Type B pancreatic cell (in vitro differentiated cells): ENCODE data around the gene LPAR5. TPM values are rescaled to one million over a fixed set of nuclear protein-coding genes. Genes with fewer than 3 reads are reported as not detected.

Experiments used
- DNase-seq: peaks from one replicate; pipeline ENCODE4 v3.0.0; 2021; ENCODE audit warnings: mixed read lengths; ENCODE audit not compliant: unreplicated experiment; ENCODE audit errors: extremely low spot score
- H3K27ac Mint-ChIP-seq: 2 replicates; pipeline ENCODE4 v1.8.0; 2021; ENCODE audit warnings: mild to moderate bottlenecking, mixed read lengths
- H3K27me3 Mint-ChIP-seq: 2 replicates; pipeline ENCODE4 v1.8.0; 2021; ENCODE audit warnings: mixed read lengths
- H3K36me3 Mint-ChIP-seq: 2 replicates; pipeline ENCODE4 v1.8.0; 2021; ENCODE audit warnings: mixed read lengths
- H3K4me1 Mint-ChIP-seq: one replicate; pipeline ENCODE4 v1.8.0; 2021; ENCODE audit warnings: mixed read lengths; ENCODE audit not compliant: unreplicated experiment
- H3K4me3 Mint-ChIP-seq: 2 replicates; pipeline ENCODE4 v1.8.0; 2021; ENCODE audit warnings: mild to moderate bottlenecking, mixed read lengths
- H3K9me3 Mint-ChIP-seq: 2 replicates; pipeline ENCODE4 v1.8.0; 2021; ENCODE audit warnings: mixed read lengths
- long read RNA-seq: library from polyadenylated mRNA; unstranded; transcript quantifications from one replicate; pipeline ENCODE4 v2.0.0, GENCODE V29; 2020
- total RNA-seq: library from RNA; stranded (reverse); gene quantifications from 2 replicates; pipeline ENCODE4 v1.2.1, GENCODE V29; 2021; ENCODE audit warnings: low replicate concordance
- TF ChIP-seq, protein P1 (sequence below): fragments of 200-600 bp; sonication (generic); conservative IDR thresholded peaks from 2 replicates; pipeline ENCODE4 v1.5.0; 2021; ENCODE audit warnings: antibody characterized with exemption, mild to moderate bottlenecking

Gene LPAR5
- 2.7 and 19.9 TPM in 2 replicates for total RNA-seq
- long read RNA-seq, partial matches to known transcripts: 1 of 13 reads
- long read RNA-seq, other reads (novel, unspliced or antisense): 7 of 13 reads

DNA sequence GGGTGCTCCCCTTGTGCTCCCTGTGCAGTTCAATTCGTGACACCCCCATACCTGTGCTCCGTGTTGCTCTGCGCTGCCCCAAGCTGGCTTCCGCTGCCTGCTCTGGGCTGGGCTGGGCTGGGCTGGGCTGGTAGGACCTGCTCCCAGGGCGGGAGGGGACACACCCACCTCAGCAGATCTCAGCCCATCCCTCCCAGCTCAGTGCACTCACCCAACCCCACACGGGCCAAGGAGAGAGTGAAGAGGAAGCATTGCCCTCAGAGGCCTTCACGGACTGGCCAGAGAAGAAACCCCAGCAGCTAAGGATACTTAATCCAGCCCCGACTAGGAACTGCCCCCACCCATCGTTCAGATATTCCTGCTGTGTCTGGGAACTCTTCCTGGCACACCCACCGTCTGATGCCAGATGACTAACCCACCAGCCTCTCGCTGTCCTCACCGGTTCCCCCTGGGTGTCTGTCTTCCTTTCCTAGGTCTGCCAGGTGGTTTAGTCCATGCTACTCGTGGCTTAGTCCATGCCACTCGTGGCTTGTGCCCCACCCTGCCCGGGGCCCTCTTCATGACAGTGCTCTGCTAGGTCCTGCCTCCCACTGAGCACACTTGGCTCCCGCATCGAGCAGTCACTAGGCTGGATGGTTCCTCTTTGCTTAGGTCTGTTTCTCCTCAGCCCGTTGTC lies at the start of gene LPAR5:
TSS of gene LPAR5 (minus strand) at position 104 of the 676 bp plus-strand sequence. CDS start 14,711 bp downstream, outside the sequence.
- no peaks in the 10 kb centered on the region for H3K36me3 Mint-ChIP-seq
- H3K9me3 Mint-ChIP-seq: no peaks in the 10 kb centered on the region
- H3K4me3 Mint-ChIP-seq: peak within 1 kb of the TSS; percentile 86
- TF ChIP-seq, protein P1, sequence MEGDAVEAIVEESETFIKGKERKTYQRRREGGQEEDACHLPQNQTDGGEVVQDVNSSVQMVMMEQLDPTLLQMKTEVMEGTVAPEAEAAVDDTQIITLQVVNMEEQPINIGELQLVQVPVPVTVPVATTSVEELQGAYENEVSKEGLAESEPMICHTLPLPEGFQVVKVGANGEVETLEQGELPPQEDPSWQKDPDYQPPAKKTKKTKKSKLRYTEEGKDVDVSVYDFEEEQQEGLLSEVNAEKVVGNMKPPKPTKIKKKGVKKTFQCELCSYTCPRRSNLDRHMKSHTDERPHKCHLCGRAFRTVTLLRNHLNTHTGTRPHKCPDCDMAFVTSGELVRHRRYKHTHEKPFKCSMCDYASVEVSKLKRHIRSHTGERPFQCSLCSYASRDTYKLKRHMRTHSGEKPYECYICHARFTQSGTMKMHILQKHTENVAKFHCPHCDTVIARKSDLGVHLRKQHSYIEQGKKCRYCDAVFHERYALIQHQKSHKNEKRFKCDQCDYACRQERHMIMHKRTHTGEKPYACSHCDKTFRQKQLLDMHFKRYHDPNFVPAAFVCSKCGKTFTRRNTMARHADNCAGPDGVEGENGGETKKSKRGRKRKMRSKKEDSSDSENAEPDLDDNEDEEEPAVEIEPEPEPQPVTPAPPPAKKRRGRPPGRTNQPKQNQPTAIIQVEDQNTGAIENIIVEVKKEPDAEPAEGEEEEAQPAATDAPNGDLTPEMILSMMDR: no peak
- DNase-seq: no peak
- peak within 1 kb of the TSS; percentile 93 for H3K27ac Mint-ChIP-seq
- H3K27me3 Mint-ChIP-seq: peaks cover 16% of the 10 kb centered on the region
- peaks cover 15% of the 10 kb centered on the region for H3K4me1 Mint-ChIP-seq

DNA sequence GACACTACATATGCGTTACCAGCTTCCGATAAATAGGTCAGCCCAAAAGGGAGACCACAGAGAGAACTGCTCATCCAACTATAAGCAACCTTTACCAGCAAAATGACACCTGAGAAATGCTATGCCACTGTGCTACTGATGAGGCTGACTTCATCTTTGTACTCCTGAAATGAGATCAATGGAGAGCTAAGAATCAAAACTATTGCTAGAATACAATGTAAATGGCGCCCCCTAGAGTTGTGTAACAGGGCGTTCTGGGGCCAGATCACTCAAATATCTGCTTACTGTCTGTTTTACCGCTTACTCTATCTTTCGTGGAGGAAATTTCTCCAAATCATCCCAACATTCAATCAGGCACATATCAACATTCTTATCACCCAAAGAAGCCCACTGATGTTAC lies 48.9 kb upstream of the LPAR5 start:
- DNase-seq: no peak
- no peaks in the 10 kb centered on the region for H3K27me3 Mint-ChIP-seq
- H3K4me3 Mint-ChIP-seq: no peak overlapping the region
- TF ChIP-seq, protein P1: peak; percentile 77
- no peaks in the 10 kb centered on the region for H3K9me3 Mint-ChIP-seq
- peaks cover 16% of the 10 kb centered on the region for H3K4me1 Mint-ChIP-seq
- H3K27ac Mint-ChIP-seq: no peak overlapping the region
- H3K36me3 Mint-ChIP-seq: peaks cover 34% of the 10 kb centered on the region

DNA sequence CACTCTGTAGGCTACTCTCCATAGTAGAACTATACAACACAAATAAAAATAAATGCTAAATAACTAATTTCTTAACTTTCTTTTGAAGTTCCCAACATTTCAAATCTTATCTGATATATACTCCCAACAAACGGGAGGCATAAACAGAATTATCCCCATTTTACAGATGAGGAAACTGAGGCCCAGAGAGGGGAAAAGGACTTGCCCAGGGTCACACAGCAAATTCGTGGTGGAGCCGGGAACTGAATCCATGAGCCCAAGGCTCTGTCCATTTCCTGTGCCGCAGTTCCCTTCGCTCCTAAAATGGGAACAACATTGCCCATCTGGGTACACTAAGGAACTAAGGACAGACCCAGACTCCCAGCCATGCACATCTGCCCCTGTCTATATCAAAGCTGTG lies 41.2 kb upstream of the LPAR5 start:
- H3K36me3 Mint-ChIP-seq: peaks cover 56% of the 10 kb centered on the region
- TF ChIP-seq, protein P1: no peak
- no peak overlapping the region for H3K4me3 Mint-ChIP-seq
- no peak for DNase-seq
- no peaks in the 10 kb centered on the region for H3K27me3 Mint-ChIP-seq
- no peaks in the 10 kb centered on the region for H3K4me1 Mint-ChIP-seq
- no peak overlapping the region for H3K27ac Mint-ChIP-seq
- no peaks in the 10 kb centered on the region for H3K9me3 Mint-ChIP-seq

DNA sequence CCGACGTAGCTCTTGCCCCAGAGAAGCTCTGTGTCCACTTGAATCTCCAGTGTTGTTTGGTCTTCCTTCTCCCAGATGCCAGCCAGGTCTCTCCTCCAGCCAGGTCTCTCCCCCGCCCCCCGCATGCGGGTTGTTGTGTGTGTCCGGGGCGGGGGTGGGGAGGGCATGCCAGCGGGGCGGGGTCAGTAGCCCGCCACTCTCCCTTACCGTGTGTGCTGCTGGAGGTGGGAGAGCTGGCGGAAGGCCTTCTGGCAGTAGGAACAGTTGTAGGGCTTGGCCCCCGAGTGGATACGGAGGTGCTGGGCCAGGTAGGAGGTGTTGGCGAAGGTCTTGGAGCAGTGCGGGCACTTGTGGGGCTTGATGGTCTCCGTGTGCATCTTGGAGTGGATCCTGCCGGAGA lies 36.4 kb upstream of the LPAR5 start:
- Mint-ChIP-seq H3K9me3 (no peaks in the 10 kb centered on the region), H3K4me1 (no peaks in the 10 kb centered on the region), H3K36me3 (peaks cover 56% of the 10 kb centered on the region), H3K27ac (no peak overlapping the region), H3K4me3 (no peak overlapping the region), H3K27me3 (no peaks in the 10 kb centered on the region)
- DNase-seq: no peak
- TF ChIP-seq, protein P1: no peak

DNA sequence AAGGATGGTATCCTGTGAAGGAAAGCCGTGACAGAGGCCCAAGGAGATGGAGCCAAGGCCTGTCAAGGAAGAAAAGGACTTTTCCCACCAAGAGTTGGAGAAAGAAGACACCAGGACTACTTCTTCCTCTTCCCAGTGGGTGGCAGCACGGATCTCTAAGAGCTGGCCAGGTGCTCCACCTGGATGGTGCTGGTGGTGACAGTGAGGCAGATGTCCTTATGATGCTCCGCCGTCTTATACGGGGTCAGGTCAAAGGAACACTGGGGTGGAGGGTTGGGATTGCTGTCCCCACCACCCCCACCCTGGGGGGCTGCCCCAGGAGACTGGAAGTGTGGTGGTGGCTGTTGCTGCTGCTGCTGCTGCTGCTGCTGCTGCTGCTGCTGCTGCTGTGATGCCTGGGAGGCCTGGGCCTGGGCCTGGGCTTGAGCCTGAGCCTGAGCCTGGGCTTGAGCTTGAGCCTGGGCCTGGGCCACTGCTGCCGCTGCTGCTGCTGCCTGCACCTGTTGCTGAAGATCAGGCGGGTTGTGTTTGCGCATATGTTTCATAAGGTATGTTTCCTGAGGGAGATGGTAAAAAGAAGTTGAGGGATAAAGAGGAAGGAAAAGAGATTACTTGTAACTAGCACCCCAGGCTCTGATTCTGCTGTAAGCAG lies 31.9 kb upstream of the LPAR5 start:
- H3K4me3 Mint-ChIP-seq: no peak overlapping the region
- H3K4me1 Mint-ChIP-seq: peaks cover 8% of the 10 kb centered on the region
- TF ChIP-seq, protein P1: no peak
- peaks cover 48% of the 10 kb centered on the region for H3K36me3 Mint-ChIP-seq
- no peaks in the 10 kb centered on the region for H3K27me3 Mint-ChIP-seq
- no peak for DNase-seq
- H3K27ac Mint-ChIP-seq: no peak overlapping the region
- no peaks in the 10 kb centered on the region for H3K9me3 Mint-ChIP-seq
